Upper lobe of left lung (tissue), 6 donors: ENCODE measurements around the gene TTF2. TPM values are rescaled to one million over a fixed set of nuclear protein-coding genes. Genes with fewer than 3 reads are reported as not detected.

Source experiments
- ATAC-seq, 2 donors: fragments of 200-7000 bp; cut with Tn5 transposase; one replicate each; pipeline ENCODE4 v1.9.1; 2022; ENCODE audit warnings: mild to moderate bottlenecking in 2 of 2, moderate library complexity in 2 of 2; ENCODE audit not compliant: low FRiP score in 2 of 2
- DNase-seq, 2 donors: peaks; one replicate each; pipeline ENCODE4 v3.0.0-alpha.2; 2019 to 2020
- H3K27ac ChIP-seq, 4 donors: fragments of 200-600 bp; sonication (generic); one replicate each; pipeline ENCODE4 v1.5.1; 2016 to 2019
- H3K27me3 ChIP-seq, 4 donors: fragments of 200-600 bp; sonication (generic); one replicate each; pipeline ENCODE4 v1.5.1; 2017 to 2019
- H3K36me3 ChIP-seq, 4 donors: fragments of 200-600 bp; sonication (generic); one replicate each; pipeline ENCODE4 v1.5.1; 2016 to 2019
- H3K4me1 ChIP-seq, 4 donors: fragments of 200-600 bp; sonication (generic); one replicate each; pipeline ENCODE4 v1.5.1; 2018 to 2019
- H3K4me3 ChIP-seq, 4 donors: fragments of 200-600 bp; sonication (generic); one replicate each; pipeline ENCODE4 v1.5.1; 2017 to 2019; ENCODE audit warnings: mild to moderate bottlenecking in 2 of 4, moderate library complexity in 1 of 4
- H3K9me3 ChIP-seq, 4 donors: fragments of 200-600 bp; sonication (generic); one replicate each; pipeline ENCODE4 v1.5.1; 2018 to 2019
- EP300 ChIP-seq, 4 donors: sonication (generic); formaldehyde crosslinking; IDR thresholded peaks; one replicate each; pipeline ENCODE4 v1.5.1; 2017; ENCODE audit warnings: antibody characterized with exemption in 4 of 4, control low read depth in 2 of 4
- POLR2A ChIP-seq, 4 donors: fragments of 450-650 bp; IDR thresholded peaks; one replicate each; pipeline ENCODE4 v1.5.1; 2016 to 2017; ENCODE audit warnings: antibody characterized with exemption in 4 of 4, mild to moderate bottlenecking in 2 of 4
- POLR2AphosphoS5 ChIP-seq, 2 donors: sonication (generic); formaldehyde crosslinking; IDR thresholded peaks; one replicate each; pipeline ENCODE4 v1.5.1; 2017; ENCODE audit warnings: antibody characterized with exemption in 2 of 2
- whole genome bisulfite sequencing, 2 donors: methylation state at CpG; one replicate each; pipeline ENCODE4 v1.1.5; 2017 to 2018; 5-methylcytosine and 5-hydroxymethylcytosine counted together
- total RNA-seq, 6 donors: library from RNA; depleted of rRNA in 4 of 6; stranded (reverse); fragments of >200 nt in 4 of 6; gene quantifications; one replicate each; pipeline versions ENCODE4 v1.1.0 to v1.2.1, GENCODE V29; 2016 to 2021
- TF ChIP-seq, protein P1 (sequence below), 6 experiments: fragments of 450-650 bp in 4 of 6; fragments of 200-600 bp in 2 of 6; sonication (generic) in 2 of 6; IDR thresholded peaks; one replicate each; pipeline ENCODE4 v1.5.1; 2016 to 2019; ENCODE audit warnings: antibody characterized with exemption in 6 of 6
- donor health status: DM: no; HTN: no; CAD: no; lungs with moderate emphysema.
- donor health status: DM: no; HTN: yes; CAD: no; lungs with severe emphysema.

TTF2 gene
- 10 to 100 TPM in 5 of 6 donors, 1 to 10 TPM in 1; 5.6 to 37.8 (median 15.2) TPM for total RNA-seq

GRCh38 chr1:117059678-117060440 is at the start of gene TTF2:
Gene TTF2, plus strand, starts transcription at chr1:117060326. Its CDS starts 21 bp downstream, at chr1:117060347.
- Histone ChIP-seq H3K4me1 (peaks cover 8 to 19% (median 11%) of the 10 kb centered on the region in 4 donors), H3K27me3 (no peaks in the 10 kb centered on the region), H3K36me3 (no peaks in the 10 kb centered on the region), H3K9me3 (no peaks in the 10 kb centered on the region), H3K4me3 (peak within 1 kb of the TSS; percentile 78 to 87 (median 84)), H3K27ac (peak within 1 kb of the TSS; percentile 64 to 84 (median 73))
- TF ChIP-seq, protein P1, sequence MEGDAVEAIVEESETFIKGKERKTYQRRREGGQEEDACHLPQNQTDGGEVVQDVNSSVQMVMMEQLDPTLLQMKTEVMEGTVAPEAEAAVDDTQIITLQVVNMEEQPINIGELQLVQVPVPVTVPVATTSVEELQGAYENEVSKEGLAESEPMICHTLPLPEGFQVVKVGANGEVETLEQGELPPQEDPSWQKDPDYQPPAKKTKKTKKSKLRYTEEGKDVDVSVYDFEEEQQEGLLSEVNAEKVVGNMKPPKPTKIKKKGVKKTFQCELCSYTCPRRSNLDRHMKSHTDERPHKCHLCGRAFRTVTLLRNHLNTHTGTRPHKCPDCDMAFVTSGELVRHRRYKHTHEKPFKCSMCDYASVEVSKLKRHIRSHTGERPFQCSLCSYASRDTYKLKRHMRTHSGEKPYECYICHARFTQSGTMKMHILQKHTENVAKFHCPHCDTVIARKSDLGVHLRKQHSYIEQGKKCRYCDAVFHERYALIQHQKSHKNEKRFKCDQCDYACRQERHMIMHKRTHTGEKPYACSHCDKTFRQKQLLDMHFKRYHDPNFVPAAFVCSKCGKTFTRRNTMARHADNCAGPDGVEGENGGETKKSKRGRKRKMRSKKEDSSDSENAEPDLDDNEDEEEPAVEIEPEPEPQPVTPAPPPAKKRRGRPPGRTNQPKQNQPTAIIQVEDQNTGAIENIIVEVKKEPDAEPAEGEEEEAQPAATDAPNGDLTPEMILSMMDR (IDR thresholded peaks at IDR 0.05): peak in 3 of 6 experiments; percentile 29 to 41 (median 41)
- TF ChIP-seq POLR2AphosphoS5 (IDR thresholded peaks at IDR 0.05) (peak in 1 of 2 donors; percentile 21), POLR2A (IDR thresholded peaks at IDR 0.05) (peak in 2 of 4 donors; percentile 40 to 64), EP300 (IDR thresholded peaks at IDR 0.05) (no peak)
- WGBS, 2 donors: 0 to 1% methylated on average over 25 to 46 of the region's 48 CpGs
- DNase-seq (peak; percentile 91 to 94), ATAC-seq (peak; percentile 99 to 100)

DNA sequence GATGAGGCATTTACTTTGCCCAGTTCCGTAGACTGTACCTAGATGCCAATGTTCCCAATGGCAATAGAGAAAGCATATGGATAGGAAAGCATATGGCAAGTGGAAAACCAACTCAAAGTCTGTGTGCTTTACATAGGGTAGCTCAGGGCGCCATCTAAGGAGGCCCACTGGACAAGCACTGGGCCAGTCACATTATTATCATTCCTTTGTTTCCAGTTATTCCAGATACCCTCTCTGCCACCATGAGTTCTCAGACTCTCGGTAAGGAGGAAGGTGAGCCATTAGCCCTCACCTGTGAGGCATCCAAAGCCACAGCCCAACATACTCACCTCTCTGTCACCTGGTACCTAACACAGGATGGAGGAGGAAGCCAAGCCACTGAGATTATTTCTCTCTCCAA is 48.8 kb upstream of the TTF2 start:
- Histone ChIP-seq H3K27me3 (no peaks in the 10 kb centered on the region), H3K36me3 (no peaks in the 10 kb centered on the region), H3K4me1 (peaks cover 0 to 13% (median 5%) of the 10 kb centered on the region in 4 donors), H3K9me3 (no peaks in the 10 kb centered on the region), H3K27ac (no peak overlapping the region), H3K4me3 (no peak overlapping the region)
- ATAC-seq (no peak), DNase-seq (no peak)
- WGBS, 2 donors: 92 to 97% methylated on average over 3 of the region's 3 CpGs
- TF ChIP-seq POLR2A (IDR thresholded peaks at IDR 0.05) (no peak), EP300 (IDR thresholded peaks at IDR 0.05) (no peak), POLR2AphosphoS5 (IDR thresholded peaks at IDR 0.05) (no peak)
- TF ChIP-seq, protein P1 (IDR thresholded peaks at IDR 0.05): no peak

GRCh38 chr1:117013309-117013858 is 46.7 kb upstream of the TTF2 start:
- Histone ChIP-seq H3K27me3 (no peaks in the 10 kb centered on the region), H3K4me1 (peaks cover 0 to 9% (median 0%) of the 10 kb centered on the region in 4 donors), H3K9me3 (no peaks in the 10 kb centered on the region), H3K36me3 (no peaks in the 10 kb centered on the region), H3K4me3 (no peak overlapping the region), H3K27ac (no peak overlapping the region)
- ATAC-seq: no peak
- TF ChIP-seq EP300 (IDR thresholded peaks at IDR 0.05) (no peak), POLR2AphosphoS5 (IDR thresholded peaks at IDR 0.05) (no peak), POLR2A (IDR thresholded peaks at IDR 0.05) (no peak)
- TF ChIP-seq, protein P1 (IDR thresholded peaks at IDR 0.05): no peak
- no peak for DNase-seq
- 85 to 93% methylated on average over 4 to 5 of the region's 5 CpGs for WGBS, 2 donors

DNA sequence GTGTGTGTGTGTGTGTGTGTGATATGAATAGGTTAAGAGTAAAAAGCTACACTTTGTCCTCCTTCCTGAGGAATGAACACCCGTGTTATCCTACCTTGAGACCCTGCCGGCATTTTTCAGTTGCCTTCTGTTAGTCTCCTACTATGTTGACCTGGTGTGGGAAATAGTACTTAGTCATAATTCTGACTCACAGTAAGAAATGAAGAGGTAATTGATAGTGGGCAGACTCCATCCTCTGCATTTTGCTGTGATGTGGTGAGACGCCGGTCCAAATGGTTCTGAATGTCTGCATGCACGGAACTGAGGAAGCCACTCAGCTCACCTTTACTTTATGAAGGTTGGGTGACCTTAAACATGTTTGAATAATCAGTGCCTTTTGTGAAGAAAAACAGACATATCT is 45.9 kb upstream of the TTF2 start:
- no peaks in the 10 kb centered on the region for H3K27me3 ChIP-seq
- no peaks in the 10 kb centered on the region for H3K9me3 ChIP-seq
- H3K27ac ChIP-seq: no peak overlapping the region
- no peaks in the 10 kb centered on the region for H3K36me3 ChIP-seq
- TF ChIP-seq POLR2A (IDR thresholded peaks at IDR 0.05) (no peak), POLR2AphosphoS5 (IDR thresholded peaks at IDR 0.05) (no peak), EP300 (IDR thresholded peaks at IDR 0.05) (no peak)
- TF ChIP-seq, protein P1 (IDR thresholded peaks at IDR 0.05): no peak
- H3K4me1 ChIP-seq: peaks cover 0 to under 1% (median 0%) of the 10 kb centered on the region in 4 donors
- no peak overlapping the region for H3K4me3 ChIP-seq
- DNase-seq (no peak), ATAC-seq (no peak)
- 95 to 96% methylated on average over 5 of the region's 5 CpGs for WGBS, 2 donors
